NK-92 (cell line): ENCODE measurements around the gene PCDHB8.
"Not testable (repeated sequence)": the region's sequence is repeated elsewhere in the genome, so short reads cannot be mapped to it uniquely, and the experiment has no call there.

Source experiments
- DNase-seq: peaks from one replicate; lab custom pipeline; 2025; ENCODE audit not compliant: unreplicated experiment; lab: John Stamatoyannopoulos, UW

The PCDHB8 gene

DNA sequence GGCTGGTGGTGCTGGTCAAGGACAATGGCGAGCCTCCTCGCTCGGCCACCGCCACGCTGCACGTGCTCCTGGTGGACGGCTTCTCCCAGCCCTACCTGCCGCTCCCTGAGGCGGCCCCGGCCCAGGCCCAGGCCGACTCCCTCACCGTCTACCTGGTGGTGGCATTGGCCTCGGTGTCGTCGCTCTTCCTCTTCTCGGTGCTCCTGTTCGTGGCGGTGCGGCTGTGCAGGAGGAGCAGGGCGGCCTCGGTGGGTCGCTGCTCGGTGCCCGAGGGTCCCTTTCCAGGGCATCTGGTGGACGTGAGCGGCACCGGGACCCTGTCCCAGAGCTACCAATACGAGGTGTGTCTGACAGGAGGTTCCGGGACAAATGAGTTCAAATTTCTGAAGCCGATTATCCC, 47.8 kb downstream of the PCDHB8 start:
- not testable (repeated sequence) for DNase-seq
